Measurements from ENCODE around the gene TMCO2.

Gene TMCO2

GRCh38 chr1:40267767-40268187 is 20.0 kb downstream of the TMCO2 start:
- no peak overlapping the region for H3K4me2 ChIP-seq (ENCODE audit: low read length, poor library complexity, severe bottlenecking)
- H3K9me3 ChIP-seq (ENCODE audit: control insufficient read depth, low read length): no peaks in the 10 kb centered on the region
- H3K36me3 ChIP-seq (ENCODE audit: control insufficient read depth in 1 of 2, insufficient read depth in 2 of 2, low read depth in 1 of 2, low read length in 2 of 2): peaks cover 15 to 82% of the 10 kb centered on the region in 2 experiments
- H3K79me1 ChIP-seq (replicated peaks; ENCODE audit: low read length, poor library complexity, severe bottlenecking): peaks cover 21% of the 10 kb centered on the region
- H3K27me3 ChIP-seq (ENCODE audit: control insufficient read depth in 1 of 2, insufficient read depth in 1 of 2, low read length in 2 of 2): no peaks in the 10 kb centered on the region
- H3K27ac ChIP-seq (ENCODE audit: low read length, poor library complexity, severe bottlenecking): no peak overlapping the region
- no peak overlapping the region for H2BK12ac ChIP-seq (ENCODE audit: low read length in 2 of 2)
- H3K9ac ChIP-seq (ENCODE audit: low read length): peak overlapping the region; percentile 95
- peaks cover 2% of the 10 kb centered on the region for H3K4me1 ChIP-seq (ENCODE audit: control insufficient read depth, insufficient read depth, low read depth, low read length)
- H3K4ac ChIP-seq (ENCODE audit: low read depth in 1 of 2, low read length in 2 of 2): no peak overlapping the region
- no peak overlapping the region for H4K91ac ChIP-seq (ENCODE audit: low read length)
- H2AFZ ChIP-seq (ENCODE audit: low read depth, low read length): no peak overlapping the region
- H3K18ac ChIP-seq (ENCODE audit: low read depth in 1 of 2, low read length in 2 of 2): no peak overlapping the region
- WGBS: 95% methylated on average over 2 of the region's 2 CpGs
- DNase-seq: peak; percentile 74
- H2BK15ac ChIP-seq (ENCODE audit: low read depth, poor library complexity, severe bottlenecking): no peak overlapping the region
- H2BK5ac ChIP-seq (ENCODE audit: low read depth, low read length, poor library complexity, severe bottlenecking): no peak overlapping the region
- no peak overlapping the region for H3K14ac ChIP-seq (ENCODE audit: low read length in 2 of 2)
- H4K8ac ChIP-seq (ENCODE audit: low read length): no peak overlapping the region
- H3K23ac ChIP-seq (ENCODE audit: low read length in 2 of 2): no peak overlapping the region
- no peak overlapping the region for H2BK120ac ChIP-seq (ENCODE audit: low read depth, low read length)
- no peak overlapping the region for H2AK5ac ChIP-seq (ENCODE audit: low read length, severe bottlenecking)
- H3K4me3 ChIP-seq (ENCODE audit: insufficient read depth in 1 of 2, low read depth in 1 of 2, low read length in 2 of 2): no peak overlapping the region

GRCh38 chr1:40268211-40268610 is 20.5 kb downstream of the TMCO2 start:
- H3K9ac ChIP-seq (ENCODE audit: low read length): peak overlapping the region; percentile 95
- H4K91ac ChIP-seq (ENCODE audit: low read length): no peak overlapping the region
- DNase-seq: no peak
- H3K4me1 ChIP-seq (ENCODE audit: control insufficient read depth, insufficient read depth, low read depth, low read length): peaks cover 4% of the 10 kb centered on the region
- H3K79me1 ChIP-seq (replicated peaks; ENCODE audit: low read length, poor library complexity, severe bottlenecking): peaks cover 21% of the 10 kb centered on the region
- no peak overlapping the region for H3K27ac ChIP-seq (ENCODE audit: low read length, poor library complexity, severe bottlenecking)
- H3K27me3 ChIP-seq (ENCODE audit: control insufficient read depth in 1 of 2, insufficient read depth in 1 of 2, low read length in 2 of 2): no peaks in the 10 kb centered on the region
- H3K9me3 ChIP-seq (ENCODE audit: control insufficient read depth, low read length): no peaks in the 10 kb centered on the region
- H3K4me2 ChIP-seq (ENCODE audit: low read length, poor library complexity, severe bottlenecking): no peak overlapping the region
- no peak overlapping the region for H2AK5ac ChIP-seq (ENCODE audit: low read length, severe bottlenecking)
- no peak overlapping the region for H2BK120ac ChIP-seq (ENCODE audit: low read depth, low read length)
- no peak overlapping the region for H2BK15ac ChIP-seq (ENCODE audit: low read depth, poor library complexity, severe bottlenecking)
- no peak overlapping the region for H3K14ac ChIP-seq (ENCODE audit: low read length in 2 of 2)
- H2BK12ac ChIP-seq (ENCODE audit: low read length in 2 of 2): no peak overlapping the region
- H2AFZ ChIP-seq (ENCODE audit: low read depth, low read length): no peak overlapping the region
- no peak overlapping the region for H3K4me3 ChIP-seq (ENCODE audit: insufficient read depth in 1 of 2, low read depth in 1 of 2, low read length in 2 of 2)
- H3K4ac ChIP-seq (ENCODE audit: low read depth in 1 of 2, low read length in 2 of 2): no peak overlapping the region
- no peak overlapping the region for H4K8ac ChIP-seq (ENCODE audit: low read length)
- H3K36me3 ChIP-seq (ENCODE audit: control insufficient read depth in 1 of 2, insufficient read depth in 2 of 2, low read depth in 1 of 2, low read length in 2 of 2): peaks cover 15 to 81% of the 10 kb centered on the region in 2 experiments
- no peak overlapping the region for H3K18ac ChIP-seq (ENCODE audit: low read depth in 1 of 2, low read length in 2 of 2)
- no peak overlapping the region for H2BK5ac ChIP-seq (ENCODE audit: low read depth, low read length, poor library complexity, severe bottlenecking)
- no peak overlapping the region for H3K23ac ChIP-seq (ENCODE audit: low read length in 2 of 2)

GRCh38 chr1:40270152-40270834 is 22.6 kb downstream of the TMCO2 start:
- no peak overlapping the region for H2AFZ ChIP-seq (ENCODE audit: low read depth, low read length)
- H3K4me3 ChIP-seq (ENCODE audit: insufficient read depth in 1 of 2, low read depth in 1 of 2, low read length in 2 of 2): no peak overlapping the region
- no peak overlapping the region for H3K18ac ChIP-seq (ENCODE audit: low read depth in 1 of 2, low read length in 2 of 2)
- H2BK5ac ChIP-seq (ENCODE audit: low read depth, low read length, poor library complexity, severe bottlenecking): no peak overlapping the region
- no peak overlapping the region for H2BK120ac ChIP-seq (ENCODE audit: low read depth, low read length)
- H3K36me3 ChIP-seq (ENCODE audit: control insufficient read depth in 1 of 2, insufficient read depth in 2 of 2, low read depth in 1 of 2, low read length in 2 of 2): peaks cover 12 to 78% of the 10 kb centered on the region in 2 experiments
- DNase-seq: peak; percentile 30
- no peak overlapping the region for H4K91ac ChIP-seq (ENCODE audit: low read length)
- H3K23ac ChIP-seq (ENCODE audit: low read length in 2 of 2): no peak overlapping the region
- H3K4me1 ChIP-seq (ENCODE audit: control insufficient read depth, insufficient read depth, low read depth, low read length): peaks cover 6% of the 10 kb centered on the region
- no peak overlapping the region for H2AK5ac ChIP-seq (ENCODE audit: low read length, severe bottlenecking)
- H3K27me3 ChIP-seq (ENCODE audit: control insufficient read depth in 1 of 2, insufficient read depth in 1 of 2, low read length in 2 of 2): no peaks in the 10 kb centered on the region
- H3K27ac ChIP-seq (ENCODE audit: low read length, poor library complexity, severe bottlenecking): no peak overlapping the region
- no peak overlapping the region for H3K4me2 ChIP-seq (ENCODE audit: low read length, poor library complexity, severe bottlenecking)
- no peaks in the 10 kb centered on the region for H3K9me3 ChIP-seq (ENCODE audit: control insufficient read depth, low read length)
- no peak overlapping the region for H4K8ac ChIP-seq (ENCODE audit: low read length)
- H3K4ac ChIP-seq (ENCODE audit: low read depth in 1 of 2, low read length in 2 of 2): no peak overlapping the region
- peak overlapping the region; percentile 56 for H3K9ac ChIP-seq (ENCODE audit: low read length)
- 82% methylated on average over 3 of the region's 3 CpGs for WGBS
- H3K79me1 ChIP-seq (replicated peaks; ENCODE audit: low read length, poor library complexity, severe bottlenecking): peaks cover 14% of the 10 kb centered on the region
- no peak overlapping the region for H2BK12ac ChIP-seq (ENCODE audit: low read length in 2 of 2)
- H2BK15ac ChIP-seq (ENCODE audit: low read depth, poor library complexity, severe bottlenecking): no peak overlapping the region
- no peak overlapping the region for H3K14ac ChIP-seq (ENCODE audit: low read length in 2 of 2)

- H3K4ac ChIP-seq (ENCODE audit: low read depth in 1 of 2, low read length in 2 of 2): no peak overlapping the region
- H3K27me3 ChIP-seq (ENCODE audit: control insufficient read depth in 1 of 2, insufficient read depth in 1 of 2, low read length in 2 of 2): no peaks in the 10 kb centered on the region
- H3K36me3 ChIP-seq (ENCODE audit: control insufficient read depth in 1 of 2, insufficient read depth in 2 of 2, low read depth in 1 of 2, low read length in 2 of 2): peaks cover 10 to 79% of the 10 kb centered on the region in 2 experiments
- no peak overlapping the region for H2BK5ac ChIP-seq (ENCODE audit: low read depth, low read length, poor library complexity, severe bottlenecking)
- peaks cover 4% of the 10 kb centered on the region for H3K4me1 ChIP-seq (ENCODE audit: control insufficient read depth, insufficient read depth, low read depth, low read length)
- DNase-seq: no peak
- no peak overlapping the region for H2AK5ac ChIP-seq (ENCODE audit: low read length, severe bottlenecking)
- H3K23ac ChIP-seq (ENCODE audit: low read length in 2 of 2): no peak overlapping the region
- WGBS: 100% methylated on average over 2 of the region's 3 CpGs
- peaks cover 14% of the 10 kb centered on the region for H3K79me1 ChIP-seq (replicated peaks; ENCODE audit: low read length, poor library complexity, severe bottlenecking)
- H3K14ac ChIP-seq (ENCODE audit: low read length in 2 of 2): no peak overlapping the region
- no peak overlapping the region for H4K91ac ChIP-seq (ENCODE audit: low read length)
- H2BK12ac ChIP-seq (ENCODE audit: low read length in 2 of 2): no peak overlapping the region
- no peak overlapping the region for H3K9ac ChIP-seq (ENCODE audit: low read length)
- H2BK15ac ChIP-seq (ENCODE audit: low read depth, poor library complexity, severe bottlenecking): no peak overlapping the region
- no peaks in the 10 kb centered on the region for H3K9me3 ChIP-seq (ENCODE audit: control insufficient read depth, low read length)
- no peak overlapping the region for H4K8ac ChIP-seq (ENCODE audit: low read length)
- H3K18ac ChIP-seq (ENCODE audit: low read depth in 1 of 2, low read length in 2 of 2): no peak overlapping the region
- no peak overlapping the region for H3K27ac ChIP-seq (ENCODE audit: low read length, poor library complexity, severe bottlenecking)
- H3K4me2 ChIP-seq (ENCODE audit: low read length, poor library complexity, severe bottlenecking): no peak overlapping the region
- no peak overlapping the region for H3K4me3 ChIP-seq (ENCODE audit: insufficient read depth in 1 of 2, low read depth in 1 of 2, low read length in 2 of 2)
- H2BK120ac ChIP-seq (ENCODE audit: low read depth, low read length): no peak overlapping the region
- no peak overlapping the region for H2AFZ ChIP-seq (ENCODE audit: low read depth, low read length)
Measured at GRCh38 chr1:40272653-40273213, 25.0 kb downstream of the TMCO2 start.

Data from mesenchymal stem cell (in vitro differentiated cells and primary cell).